Thoracic aorta (tissue), 2 donors: ENCODE results near the gene SAP30. TPM values are rescaled to one million over a fixed set of nuclear protein-coding genes. Genes with fewer than 3 reads are reported as not detected.

ENCODE experiments used
- ATAC-seq: fragments of 150-250 bp; one replicate; pipeline ENCODE4 v1.8.0; 2017; ENCODE audit warnings: low read depth; ENCODE audit not compliant: insufficient number of reproducible peaks, low FRiP score
- DNase-seq: peaks from one replicate; pipeline ENCODE4 v3.0.0-alpha.2; 2020; ENCODE audit warnings: low spot score
- H3K27ac ChIP-seq, 2 donors: fragments of 200-600 bp; sonication (generic); 1 replicate in 1 of 2; 2 replicates in 1 of 2; pipeline ENCODE4 v1.5.1; 2016; ENCODE audit warnings: mild to moderate bottlenecking in 2 of 2, moderate library complexity in 2 of 2
- H3K27me3 ChIP-seq: fragments of 200-600 bp; sonication (generic); replicated peaks from 2 replicates; pipeline ENCODE4 v1.6.0; 2016; ENCODE audit warnings: mild to moderate bottlenecking; ENCODE audit not compliant: insufficient read depth
- H3K36me3 ChIP-seq: fragments of 200-600 bp; sonication (generic); one replicate; pipeline ENCODE4 v1.5.1; 2016
- H3K4me1 ChIP-seq, 2 donors: fragments of 200-600 bp; sonication (generic); 1 replicate in 1 of 2; 2 replicates in 1 of 2; pipeline versions ENCODE4 v1.5.1 to v1.6.0; 2016; ENCODE audit warnings: low read depth in 2 of 2, mild to moderate bottlenecking in 1 of 2; ENCODE audit not compliant: control insufficient read depth in 1 of 2
- H3K4me3 ChIP-seq: fragments of 200-600 bp; sonication (generic); 2 replicates; pipeline ENCODE4 v1.5.1; 2016; ENCODE audit warnings: mild to moderate bottlenecking
- H3K9me3 ChIP-seq: fragments of 200-600 bp; sonication (generic); 2 replicates; pipeline ENCODE4 v1.5.1; 2016
- total RNA-seq, 2 donors: library from RNA; depleted of rRNA; stranded (reverse); fragments of >200 nt; gene quantifications; one replicate each; pipeline versions ENCODE4 v1.1.0 to v1.2.3, GENCODE V29; 2016
- TF ChIP-seq, protein P1 (sequence below): fragments of 200-600 bp; sonication (generic); IDR thresholded peaks from one replicate; pipeline ENCODE4 v1.5.1; 2019; ENCODE audit warnings: antibody characterized with exemption

SAP30 gene
- total RNA-seq, 2 donors from 2014 or later, result 56.9 to 61.7 TPM

GRCh38 chr4:173332021-173332487 lies 38.7 kb upstream of the SAP30 start:
- H3K36me3 ChIP-seq, result no peaks in the 10 kb centered on the region
- no peaks in the 10 kb centered on the region for H3K9me3 ChIP-seq
- no peak for ATAC-seq
- peak overlapping the region; percentile 33 to 36 for H3K27ac ChIP-seq
- DNase-seq, result no peak
- H3K27me3 ChIP-seq, result no peaks in the 10 kb centered on the region
- TF ChIP-seq, protein P1, sequence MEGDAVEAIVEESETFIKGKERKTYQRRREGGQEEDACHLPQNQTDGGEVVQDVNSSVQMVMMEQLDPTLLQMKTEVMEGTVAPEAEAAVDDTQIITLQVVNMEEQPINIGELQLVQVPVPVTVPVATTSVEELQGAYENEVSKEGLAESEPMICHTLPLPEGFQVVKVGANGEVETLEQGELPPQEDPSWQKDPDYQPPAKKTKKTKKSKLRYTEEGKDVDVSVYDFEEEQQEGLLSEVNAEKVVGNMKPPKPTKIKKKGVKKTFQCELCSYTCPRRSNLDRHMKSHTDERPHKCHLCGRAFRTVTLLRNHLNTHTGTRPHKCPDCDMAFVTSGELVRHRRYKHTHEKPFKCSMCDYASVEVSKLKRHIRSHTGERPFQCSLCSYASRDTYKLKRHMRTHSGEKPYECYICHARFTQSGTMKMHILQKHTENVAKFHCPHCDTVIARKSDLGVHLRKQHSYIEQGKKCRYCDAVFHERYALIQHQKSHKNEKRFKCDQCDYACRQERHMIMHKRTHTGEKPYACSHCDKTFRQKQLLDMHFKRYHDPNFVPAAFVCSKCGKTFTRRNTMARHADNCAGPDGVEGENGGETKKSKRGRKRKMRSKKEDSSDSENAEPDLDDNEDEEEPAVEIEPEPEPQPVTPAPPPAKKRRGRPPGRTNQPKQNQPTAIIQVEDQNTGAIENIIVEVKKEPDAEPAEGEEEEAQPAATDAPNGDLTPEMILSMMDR, result no peak
- H3K4me3 ChIP-seq, result peak overlapping the region; percentile 88
- peaks cover 7 to 22% of the 10 kb centered on the region in 2 donors for H3K4me1 ChIP-seq

- Histone ChIP-seq H3K27me3 (no peaks in the 10 kb centered on the region), H3K4me3 (peak overlapping the region; percentile 88), H3K36me3 (no peaks in the 10 kb centered on the region), H3K4me1 (peaks cover 7 to 22% of the 10 kb centered on the region in 2 donors), H3K27ac (peak overlapping the region; percentile 95 to 98), H3K9me3 (no peaks in the 10 kb centered on the region)
- TF ChIP-seq, protein P1, result no peak
- DNase-seq (no peak), ATAC-seq (no peak)
Measured at GRCh38 chr4:173332963-173333657, 37.6 kb upstream of the SAP30 start.

GRCh38 chr4:173333658-173334084 lies 37.1 kb upstream of the SAP30 start:
- peak; percentile 23 for ATAC-seq
- no peaks in the 10 kb centered on the region for H3K27me3 ChIP-seq
- no peaks in the 10 kb centered on the region for H3K9me3 ChIP-seq
- H3K27ac ChIP-seq, result peak overlapping the region; percentile 95 to 98
- peaks cover 7 to 22% of the 10 kb centered on the region in 2 donors for H3K4me1 ChIP-seq
- peak overlapping the region; percentile 88 for H3K4me3 ChIP-seq
- TF ChIP-seq, protein P1, result no peak
- no peak for DNase-seq
- H3K36me3 ChIP-seq, result no peaks in the 10 kb centered on the region

DNA sequence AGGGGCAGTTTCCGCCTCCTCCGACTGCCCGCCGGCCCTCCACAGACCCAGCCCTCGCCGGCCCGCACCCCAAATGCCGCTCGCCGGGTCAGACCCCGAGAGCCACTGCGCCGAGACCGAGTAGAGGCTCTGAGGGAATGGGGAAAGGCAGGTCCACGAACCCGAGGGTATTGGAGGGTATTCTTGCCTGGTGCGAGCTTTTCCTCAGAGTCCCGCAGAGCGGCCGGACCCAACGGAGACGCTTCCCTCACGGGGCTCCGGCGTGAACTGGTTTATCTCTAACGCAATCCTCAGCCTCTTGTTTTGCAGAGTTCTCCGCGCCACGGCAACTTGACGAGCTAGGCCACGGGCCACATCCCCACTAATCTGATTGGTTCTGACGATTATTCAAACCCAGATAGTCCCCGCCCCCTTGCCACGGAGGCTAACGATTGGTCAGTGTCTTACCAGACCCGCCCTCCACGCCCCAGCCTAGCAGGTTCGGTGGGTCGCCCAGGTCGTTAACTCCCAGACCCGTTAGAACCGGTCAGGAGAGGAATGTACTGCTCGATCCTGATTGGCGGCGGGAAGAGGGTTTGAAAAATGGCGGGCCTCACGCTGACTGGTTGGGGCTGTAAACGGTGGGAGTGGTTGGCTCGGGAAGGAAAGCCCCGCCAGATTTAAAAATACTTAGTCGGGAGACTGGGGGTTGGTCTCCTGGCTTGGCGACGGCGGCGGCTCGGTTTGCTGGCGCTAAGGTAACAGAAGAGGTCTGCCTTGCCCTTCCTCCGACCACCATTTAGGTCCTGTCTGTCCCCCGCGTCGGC lies 36.5 kb upstream of the SAP30 start, which contains the start of gene HMGB2:
HMGB2 (minus strand) TSS at position 274 of the 806 bp plus-strand sequence. CDS start 709 bp downstream, outside the sequence.
- peak within 1 kb of the TSS; percentile 95 to 98 for H3K27ac ChIP-seq
- ATAC-seq (peak; percentile 99), DNase-seq (peak; percentile 100)
- H3K9me3 ChIP-seq, result no peaks in the 10 kb centered on the region
- H3K4me3 ChIP-seq, result peak within 1 kb of the TSS; percentile 88
- H3K4me1 ChIP-seq, result peaks cover 7 to 22% of the 10 kb centered on the region in 2 donors
- H3K27me3 ChIP-seq, result no peaks in the 10 kb centered on the region
- TF ChIP-seq, protein P1, result no peak
- no peaks in the 10 kb centered on the region for H3K36me3 ChIP-seq
